Measurements from ENCODE around the gene AGPAT1.

DNA sequence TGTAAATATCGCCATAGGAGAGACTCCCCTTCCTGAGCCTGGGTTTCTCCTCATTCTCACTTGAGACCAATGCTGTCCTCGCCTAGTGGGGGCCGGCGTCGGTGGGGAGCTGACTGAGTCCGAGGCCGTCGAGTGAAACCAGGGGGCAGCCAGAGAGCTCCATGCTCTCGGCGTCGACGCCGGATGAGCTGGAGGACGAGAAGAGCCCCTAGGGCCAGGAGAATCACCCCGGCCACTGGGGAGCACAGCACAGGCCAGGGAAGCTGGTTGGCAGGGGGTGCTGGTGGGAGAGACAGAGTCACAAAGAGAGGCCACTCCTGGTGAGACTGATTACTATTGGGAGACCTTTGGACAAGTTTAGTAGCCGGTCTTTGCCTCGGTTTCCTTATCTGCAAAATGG lies 23.0 kb upstream of the AGPAT1 start:
- TF ChIP-seq, protein P1, sequence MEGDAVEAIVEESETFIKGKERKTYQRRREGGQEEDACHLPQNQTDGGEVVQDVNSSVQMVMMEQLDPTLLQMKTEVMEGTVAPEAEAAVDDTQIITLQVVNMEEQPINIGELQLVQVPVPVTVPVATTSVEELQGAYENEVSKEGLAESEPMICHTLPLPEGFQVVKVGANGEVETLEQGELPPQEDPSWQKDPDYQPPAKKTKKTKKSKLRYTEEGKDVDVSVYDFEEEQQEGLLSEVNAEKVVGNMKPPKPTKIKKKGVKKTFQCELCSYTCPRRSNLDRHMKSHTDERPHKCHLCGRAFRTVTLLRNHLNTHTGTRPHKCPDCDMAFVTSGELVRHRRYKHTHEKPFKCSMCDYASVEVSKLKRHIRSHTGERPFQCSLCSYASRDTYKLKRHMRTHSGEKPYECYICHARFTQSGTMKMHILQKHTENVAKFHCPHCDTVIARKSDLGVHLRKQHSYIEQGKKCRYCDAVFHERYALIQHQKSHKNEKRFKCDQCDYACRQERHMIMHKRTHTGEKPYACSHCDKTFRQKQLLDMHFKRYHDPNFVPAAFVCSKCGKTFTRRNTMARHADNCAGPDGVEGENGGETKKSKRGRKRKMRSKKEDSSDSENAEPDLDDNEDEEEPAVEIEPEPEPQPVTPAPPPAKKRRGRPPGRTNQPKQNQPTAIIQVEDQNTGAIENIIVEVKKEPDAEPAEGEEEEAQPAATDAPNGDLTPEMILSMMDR (optimal IDR thresholded peaks at IDR 0.05 in 1 of 3, IDR thresholded peaks at IDR 0.05 in 1 of 3, conservative IDR thresholded peaks at IDR 0.05 in 1 of 3; ENCODE audit: extremely low read depth in 1 of 3, insufficient read depth in 2 of 3, low read length in 3 of 3), result no peak
- no peak for TF ChIP-seq EZH2 (IDR thresholded peaks at IDR 0.05; ENCODE audit: low read length)

All from keratinocyte (primary cell).